Neural cell (in vitro differentiated cells): Measurements from ENCODE around the gene IQCB1. TPM values are rescaled to one million over a fixed set of nuclear protein-coding genes. Genes with fewer than 3 reads are reported as not detected.

Experiments used
- H2AFZ ChIP-seq: fragments of 200-600, 300-800 bp; sonication (generic), shearing (Covaris generic); 2 replicates; pipeline ENCODE4 v1.6.0; 2014; ENCODE audit warnings: low read depth, mild to moderate bottlenecking, antibody characterized with exemption, low read length, moderate library complexity
- H3F3A ChIP-seq: fragments of 200-600 bp; shearing (Covaris generic); 2 replicates; pipeline ENCODE4 v1.6.1; 2016; ENCODE audit warnings: mild to moderate bottlenecking, moderate library complexity, mixed read lengths, antibody characterized with exemption, low read length; ENCODE audit not compliant: insufficient read depth, poor library complexity, severe bottlenecking
- H3K27ac ChIP-seq: fragments of 200-600, 300-800 bp; sonication (generic), shearing (Covaris generic); 2 replicates; pipeline ENCODE4 v1.5.1; 2014; ENCODE audit warnings: mild to moderate bottlenecking, low read length, moderate library complexity
- H3K27me3 ChIP-seq: fragments of 300-800, 200-600 bp; sonication (generic), shearing (Covaris generic); 2 replicates; pipeline ENCODE4 v1.6.0; 2014; ENCODE audit warnings: mild to moderate bottlenecking, low read depth, low read length, moderate library complexity; ENCODE audit not compliant: insufficient read depth
- H3K36me3 ChIP-seq: fragments of 300-800, 200-600 bp; sonication (generic), shearing (Covaris generic); 2 replicates; pipeline ENCODE4 v1.5.1; 2014; ENCODE audit warnings: mild to moderate bottlenecking, antibody characterized with exemption, low read length, moderate library complexity; ENCODE audit not compliant: insufficient read depth
- H3K4me2 ChIP-seq: fragments of 300-800, 200-600 bp; sonication (generic), shearing (Covaris generic); 2 replicates; pipeline ENCODE4 v1.6.0; 2014; ENCODE audit warnings: mild to moderate bottlenecking, low read length
- H3K4me3 ChIP-seq: fragments of 300-800, 200-600 bp; sonication (generic), shearing (Covaris generic); 2 replicates; pipeline ENCODE4 v1.5.1; 2014; ENCODE audit warnings: mild to moderate bottlenecking, low read length, moderate library complexity
- H3K79me2 ChIP-seq: fragments of 200-600 bp; shearing (Covaris generic); replicated peaks from 2 replicates; pipeline ENCODE4 v1.6.0; 2014; ENCODE audit warnings: mild to moderate bottlenecking, low read length, moderate library complexity; ENCODE audit not compliant: insufficient read depth
- H3K9ac ChIP-seq: fragments of 300-800, 200-600 bp; sonication (generic), shearing (Covaris generic); 2 replicates; pipeline ENCODE4 v1.6.1; 2016; ENCODE audit warnings: mild to moderate bottlenecking, low read length, mixed read lengths
- H3K9me2 ChIP-seq: fragments of 200-600 bp; shearing (Covaris generic); 2 replicates; pipeline ENCODE4 v1.6.1; 2016; ENCODE audit warnings: mild to moderate bottlenecking, low read length, mixed read lengths; ENCODE audit not compliant: insufficient read depth
- H3K9me3 ChIP-seq: fragments of 200-600, 300-800 bp; sonication (generic), shearing (Covaris generic); 2 replicates; pipeline ENCODE4 v1.6.1; 2016; ENCODE audit warnings: mild to moderate bottlenecking, mixed run types, low read length, moderate library complexity, mixed read lengths
- H4K20me1 ChIP-seq: fragments of 200-600 bp; shearing (Covaris generic); 2 replicates; pipeline ENCODE4 v1.6.1; 2016; ENCODE audit warnings: mild to moderate bottlenecking, mixed run types; ENCODE audit not compliant: insufficient read depth
- CTCF ChIP-seq: fragments of 450-650 bp; IDR thresholded peaks from 2 replicates; pipeline ENCODE4 v1.5.1; 2014; ENCODE audit warnings: antibody characterized with exemption, mild to moderate bottlenecking, moderate library complexity; ENCODE audit not compliant: poor library complexity, severe bottlenecking
- EP300 ChIP-seq: fragments of 450-650 bp; conservative IDR thresholded peaks from 2 replicates; pipeline ENCODE4 v1.6.1; 2014; ENCODE audit warnings: antibody characterized with exemption, mild to moderate bottlenecking, moderate library complexity; ENCODE audit not compliant: poor library complexity, severe bottlenecking
- EZH2 ChIP-seq: fragments of 200-600, 300-800 bp; shearing (Covaris generic), sonication (generic); IDR thresholded peaks from 2 replicates; pipeline ENCODE4 v1.6.1; 2014; ENCODE audit warnings: antibody characterized with exemption, low read length, borderline replicate concordance, mild to moderate bottlenecking; ENCODE audit not compliant: insufficient read depth, poor library complexity, severe bottlenecking
- MXI1 ChIP-seq: fragments of 450-650 bp; conservative IDR thresholded peaks from 2 replicates; pipeline ENCODE4 v1.6.1; 2014; ENCODE audit warnings: antibody characterized with exemption, mild to moderate bottlenecking; ENCODE audit not compliant: poor library complexity, severe bottlenecking
- POLR2AphosphoS5 ChIP-seq: IDR thresholded peaks from 2 replicates; pipeline ENCODE4 v1.6.1; 2012
- RAD21 ChIP-seq: fragments of 450-650 bp; conservative IDR thresholded peaks from 2 replicates; pipeline ENCODE4 v1.6.1; 2014; ENCODE audit warnings: antibody characterized with exemption, mild to moderate bottlenecking, moderate library complexity
- REST ChIP-seq: IDR thresholded peaks from 2 replicates; pipeline ENCODE4 v1.6.1; 2012; ENCODE audit warnings: borderline replicate concordance
- SMC3 ChIP-seq: fragments of 450-650 bp; conservative IDR thresholded peaks from 2 replicates; pipeline ENCODE4 v1.6.1; 2014; ENCODE audit warnings: antibody characterized with exemption, mild to moderate bottlenecking, moderate library complexity; ENCODE audit not compliant: poor library complexity
- TAF1 ChIP-seq: IDR thresholded peaks from 2 replicates; pipeline ENCODE4 v1.6.1; 2012; ENCODE audit warnings: low read depth
- polyA plus RNA-seq: library from polyadenylated mRNA; depleted of rRNA; stranded (reverse); fragments of >200 nt; gene quantifications from 2 replicates; pipeline ENCODE4 v1.2.3, GENCODE V29; 2014

The IQCB1 gene
- polyA plus RNA-seq, 1 donor from 2014 or later: 50.2 TPM

- Histone ChIP-seq H3K36me3 (peaks cover 18% of the 10 kb centered on the region), H2AFZ (no peak overlapping the region)
These were observed 11.9 kb downstream of the IQCB1 start for GRCh38 chr3:121822973-121823372.

GRCh38 chr3:121821421-121822199 is 13.2 kb downstream of the IQCB1 start:
- H3F3A ChIP-seq: no peaks in the 10 kb centered on the region
- H2AFZ ChIP-seq: no peak overlapping the region
- H3K27me3 ChIP-seq: no peaks in the 10 kb centered on the region
- H3K9ac ChIP-seq: no peak overlapping the region
- no peaks in the 10 kb centered on the region for H4K20me1 ChIP-seq
- H3K27ac ChIP-seq: no peak overlapping the region
- H3K79me2 ChIP-seq: no peaks in the 10 kb centered on the region
- H3K4me3 ChIP-seq: no peak overlapping the region
- H3K9me3 ChIP-seq: no peaks in the 10 kb centered on the region
- H3K4me2 ChIP-seq: no peak overlapping the region
- H3K9me2 ChIP-seq: no peaks in the 10 kb centered on the region
- peaks cover 7% of the 10 kb centered on the region for H3K36me3 ChIP-seq
- no peak for TF ChIP-seq EP300
- no peak for TF ChIP-seq EZH2
- no peak for TF ChIP-seq SMC3
- no peak for TF ChIP-seq TAF1
- TF ChIP-seq REST: no peak
- TF ChIP-seq POLR2AphosphoS5: no peak

More at GRCh38 chr3:121822973-121823372, 11.9 kb downstream of the IQCB1 start:
- TF ChIP-seq EP300 (no peak), POLR2AphosphoS5 (no peak), TAF1 (no peak), REST (no peak), MXI1 (no peak), RAD21 (no peak), CTCF (no peak), SMC3 (no peak)
- Histone ChIP-seq H3K79me2 (no peaks in the 10 kb centered on the region), H3K27ac (no peak overlapping the region), H3K27me3 (no peaks in the 10 kb centered on the region), H3K9ac (no peak overlapping the region), H3K9me2 (no peaks in the 10 kb centered on the region), H3K4me2 (no peak overlapping the region), H3K9me3 (no peaks in the 10 kb centered on the region), H3F3A (no peaks in the 10 kb centered on the region), H3K4me3 (no peak overlapping the region), H4K20me1 (no peaks in the 10 kb centered on the region)
